OCI-LY7 (cell line): ENCODE results near the gene CFAP206. TPM values are rescaled to one million over a fixed set of nuclear protein-coding genes. Genes with fewer than 3 reads are reported as not detected.

Experiments
- BruUV-seq: library from RNA; stranded (reverse); fragments of 400-500 nt; replicated peaks from 2 replicates; lab custom pipeline; 2021; lab: Mats Ljungman, UMichigan
- CTCF ChIA-PET: fragments of 300-600 bp; sonication (Branson Sonifier 250); formaldehyde crosslinking; loops from one replicate; lab custom pipeline; 2022; ENCODE audit warnings: antibody characterized with exemption; ENCODE audit not compliant: unreplicated experiment; lab: Charles Lee
- POLR2A ChIA-PET: fragments of 300-600 bp; sonication (Branson Sonifier 250); formaldehyde crosslinking; loops from one replicate; lab custom pipeline; 2022; ENCODE audit warnings: antibody characterized with exemption; lab: Charles Lee
- DNase-seq: peaks from one replicate; pipeline ENCODE4 v3.0.0-alpha.2; 2015; ENCODE audit warnings: low spot score
- H2AFZ ChIP-seq: fragments of 200-600 bp; sonication (generic), shearing (Covaris generic); 2 replicates; pipeline ENCODE4 v1.6.1; 2014; ENCODE audit warnings: mild to moderate bottlenecking, antibody characterized with exemption, low read length, moderate library complexity
- H3K27ac ChIP-seq: fragments of 200-600 bp; sonication (generic); 2 replicates; pipeline ENCODE4 v1.5.1; 2014; ENCODE audit warnings: mixed run types, low read depth, mild to moderate bottlenecking, moderate library complexity, low read length, inconsistent platforms; ENCODE audit not compliant: poor library complexity, severe bottlenecking
- H3K36me3 ChIP-seq: fragments of 200-600 bp; sonication (generic); 2 replicates; pipeline ENCODE4 v1.6.1; 2014; ENCODE audit warnings: mild to moderate bottlenecking, antibody characterized with exemption, low read length, moderate library complexity, mixed read lengths; ENCODE audit not compliant: insufficient read depth
- H3K4me1 ChIP-seq: fragments of 200-600 bp; sonication (generic); 2 replicates; pipeline ENCODE4 v1.5.1; 2014; ENCODE audit warnings: mild to moderate bottlenecking, low read length; ENCODE audit not compliant: insufficient read depth, poor library complexity, severe bottlenecking
- H3K4me2 ChIP-seq: fragments of 200-600 bp; sonication (generic); 2 replicates; pipeline ENCODE4 v1.6.1; 2014; ENCODE audit warnings: mild to moderate bottlenecking, low read length
- H3K4me3 ChIP-seq: fragments of 200-600 bp; sonication (generic); 2 replicates; pipeline ENCODE4 v1.5.1; 2014; ENCODE audit warnings: mild to moderate bottlenecking, low read depth, low read length; ENCODE audit not compliant: poor library complexity, severe bottlenecking
- H3K79me2 ChIP-seq: fragments of 200-600 bp; sonication (generic); 2 replicates; pipeline ENCODE4 v1.6.1; 2016; ENCODE audit warnings: low read depth, mild to moderate bottlenecking, low read length, moderate library complexity, mixed read lengths; ENCODE audit not compliant: insufficient read depth
- H3K9me2 ChIP-seq: fragments of 200-600 bp; sonication (generic); 2 replicates; pipeline ENCODE4 v1.6.1; 2016; ENCODE audit warnings: mild to moderate bottlenecking, low read length, mixed read lengths; ENCODE audit not compliant: insufficient read depth
- H3K9me3 ChIP-seq: fragments of 200-600 bp; sonication (generic); 2 replicates; pipeline ENCODE4 v1.6.1; 2014; ENCODE audit warnings: mild to moderate bottlenecking, mixed run types, low read length, mixed read lengths
- H4K20me1 ChIP-seq: fragments of 200-600 bp; sonication (generic); 2 replicates; pipeline ENCODE4 v1.6.1; 2014; ENCODE audit warnings: mild to moderate bottlenecking, antibody characterized with exemption, low read length, moderate library complexity, mixed read lengths; ENCODE audit not compliant: insufficient read depth
- CTCF ChIP-seq: fragments of 200-600 bp; sonication (generic); conservative IDR thresholded peaks from 2 replicates; pipeline ENCODE4 v1.5.1; 2014; ENCODE audit warnings: mild to moderate bottlenecking, antibody characterized with exemption, low read length, moderate library complexity, mixed read lengths
- EZH2phosphoT487 ChIP-seq: fragments of 200-600 bp; sonication (generic); IDR thresholded peaks from 2 replicates; pipeline ENCODE4 v1.6.1; 2018; ENCODE audit warnings: low read depth, borderline replicate concordance, mild to moderate bottlenecking, mixed run types, antibody characterized with exemption, low read length, moderate library complexity, mixed read lengths
- intact Hi-C: fragments of 100-400 bp; cut with micrococcal nuclease; formaldehyde crosslinking; loops from one replicate; pipeline ENCODE4 v1.10.0; 2022; ENCODE audit not compliant: unreplicated experiment
- total RNA-seq, 2 experiments: library from RNA; depleted of rRNA in 1 of 2; stranded (reverse); fragments of >200 nt in 1 of 2; shearing (Covaris generic) in 1 of 2; gene quantifications; 2 replicates each; pipeline ENCODE4 v1.2.3, GENCODE V29; 2014 to 2022

Gene CFAP206
- total RNA-seq, 2 experiments from 2014 or later: 0.19 to 0.32 TPM

DNA sequence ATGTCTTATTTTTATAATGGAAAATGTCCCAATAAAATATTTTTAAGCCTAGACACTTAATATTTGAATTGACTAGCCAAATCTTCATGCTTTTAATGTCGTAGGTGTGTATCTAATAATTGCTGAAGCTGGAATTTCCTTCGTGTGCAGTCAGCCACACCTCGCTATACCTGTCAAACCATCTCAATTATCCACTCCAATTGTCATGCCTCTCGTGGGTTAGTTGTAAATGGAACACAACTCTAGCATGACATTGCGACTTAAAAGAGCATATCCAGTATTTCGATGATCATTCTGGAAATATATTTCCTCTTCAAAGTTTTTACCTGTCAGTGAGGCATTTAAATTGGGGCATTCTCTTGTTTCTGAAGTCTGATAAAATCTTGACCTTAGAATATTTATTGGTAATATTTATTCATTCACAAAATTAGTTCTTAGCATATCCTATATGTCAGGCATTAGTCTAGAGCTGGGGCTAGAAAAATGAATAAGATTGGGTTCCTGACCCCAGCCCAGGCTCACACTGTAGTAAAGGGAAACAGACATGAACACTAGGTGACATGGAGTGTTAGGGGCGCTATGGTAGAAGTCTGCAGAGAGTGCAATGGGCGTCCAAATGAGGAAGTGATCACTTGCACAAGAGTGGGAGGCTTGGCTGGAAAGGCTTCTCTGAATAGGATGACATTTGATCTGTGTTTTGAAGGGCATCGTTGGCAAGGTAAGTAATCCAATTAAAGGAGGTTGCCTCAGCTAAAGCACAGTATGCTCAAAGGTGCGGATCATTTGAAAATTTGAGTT lies 11.0 kb upstream of the CFAP206 start:
- H4K20me1 ChIP-seq: no peaks in the 10 kb centered on the region
- TF ChIP-seq CTCF (peak; percentile 49; the same call in 1 of the 2 replicates), EZH2phosphoT487 (no peak)
- DNase-seq: peak; percentile 71
- H3K79me2 ChIP-seq: no peaks in the 10 kb centered on the region
- H3K4me2 ChIP-seq: no peak overlapping the region
- no peak overlapping the region for H3K4me3 ChIP-seq
- H3K36me3 ChIP-seq: no peaks in the 10 kb centered on the region
- no peaks in the 10 kb centered on the region for H3K9me3 ChIP-seq
- no peak overlapping the region; the same call in 1 of the 2 replicates for H2AFZ ChIP-seq
- no peak overlapping the region for H3K27ac ChIP-seq
- no peaks in the 10 kb centered on the region for H3K9me2 ChIP-seq
- POLR2A ChIA-PET: interaction anchor here (0.5 to 1.6 kb wide), 3 partner anchors 12 to 434 kb away, joined by 3 to 4 read pairs (median 3); no protein-coding TSS in a partner anchor
- no TSS peak for BruUV-seq
- H3K4me1 ChIP-seq: peaks cover 19% of the 10 kb centered on the region
- intact Hi-C loops: loop anchor here (10.0 kb wide), 2 partner anchors 538 to 838 kb away; no protein-coding TSS in a partner anchor
- CTCF ChIA-PET: interaction anchor here (0.6 to 1.0 kb wide), 2 partner anchors 12 to 257 kb away, joined by 3 read pairs; no protein-coding TSS in a partner anchor

GRCh38 chr6:87397656-87398055 lies 10.1 kb upstream of the CFAP206 start:
- Histone ChIP-seq H3K4me3 (no peak overlapping the region), H3K9me3 (no peaks in the 10 kb centered on the region), H3K79me2 (no peaks in the 10 kb centered on the region), H2AFZ (no peak overlapping the region), H3K27ac (no peak overlapping the region), H3K4me1 (peaks cover 17% of the 10 kb centered on the region), H4K20me1 (no peaks in the 10 kb centered on the region), H3K9me2 (no peaks in the 10 kb centered on the region), H3K36me3 (no peaks in the 10 kb centered on the region), H3K4me2 (no peak overlapping the region)
- BruUV-seq: no TSS peak
- intact Hi-C loops: loop anchor here (10.0 kb wide), 2 partner anchors 537 to 837 kb away; no protein-coding TSS in a partner anchor
- no peak for TF ChIP-seq EZH2phosphoT487
- POLR2A ChIA-PET: interaction anchor here (1.6 kb wide), 1 partner anchor 16 kb away, joined by 3 read pairs; no protein-coding TSS in a partner anchor
- no peak for DNase-seq
- CTCF ChIA-PET: no interaction called here

- H3K9me2 ChIP-seq: no peaks in the 10 kb centered on the region
- H3K27ac ChIP-seq: no peak overlapping the region
- no peaks in the 10 kb centered on the region for H3K79me2 ChIP-seq
- H3K4me2 ChIP-seq: no peak overlapping the region
- CTCF ChIA-PET: no interaction called here
- BruUV-seq: no TSS peak
- no peaks in the 10 kb centered on the region for H3K9me3 ChIP-seq
- H3K4me3 ChIP-seq: no peak overlapping the region
- no peaks in the 10 kb centered on the region for H3K36me3 ChIP-seq
- no peak for DNase-seq
- TF ChIP-seq CTCF: no peak
- no peak for TF ChIP-seq EZH2phosphoT487
- POLR2A ChIA-PET: interaction anchor here (0.6 to 1.1 kb wide), 6 partner anchors 11 to 1045 kb away, joined by 3 to 5 read pairs (median 3); no protein-coding TSS in a partner anchor
- H4K20me1 ChIP-seq: no peaks in the 10 kb centered on the region
- intact Hi-C loops: loop anchor here (10.0 kb wide), 1 partner anchor 763 kb away; the partner anchor contains the start of gene CNR1
- H2AFZ ChIP-seq: no peak overlapping the region
- H3K4me1 ChIP-seq: peaks cover 5% of the 10 kb centered on the region
Observed at GRCh38 chr6:87401832-87402231, 5.9 kb upstream of the CFAP206 start.
